NT2/D1 (cell line): ENCODE results near the gene PDGFD.

Experiments
- SUZ12 ChIP-seq: IDR thresholded peaks from 2 replicates; pipeline ENCODE4 v1.6.1; 2011; ENCODE audit not compliant: insufficient read length, insufficient read depth; ENCODE audit errors: extremely low read depth
- YY1 ChIP-seq: IDR thresholded peaks from 2 replicates; pipeline ENCODE4 v1.6.1; 2011; ENCODE audit not compliant: insufficient read length, insufficient read depth
- ZNF274 ChIP-seq: IDR thresholded peaks from 2 replicates; pipeline ENCODE4 v1.6.1; 2011; ENCODE audit warnings: mild to moderate bottlenecking, low read depth, low read length

- TF ChIP-seq YY1 (no peak), ZNF274 (no peak), SUZ12 (no peak)
Observed at GRCh38 chr11:103988595-103988969, 175.4 kb downstream of the PDGFD start.
